ENCODE results near the gene STYXL1.

STYXL1 gene

GRCh38 chr7:75995052-75995471 lies 52.7 kb downstream of the STYXL1 start:
- Histone ChIP-seq H3K4me2 (ENCODE audit: insufficient read depth, low read length, poor library complexity, severe bottlenecking) (peak overlapping the region; percentile 100), H2BK15ac (ENCODE audit: low read length) (peak overlapping the region; percentile 12), H3K9me3 (replicated peaks in 1 of 2; ENCODE audit: control insufficient read depth in 2 of 2, insufficient read depth in 1 of 2, low read depth in 1 of 2, low read length in 2 of 2) (no peaks in the 10 kb centered on the region), H3K36me3 (replicated peaks in 1 of 2; ENCODE audit: control insufficient read depth in 2 of 2, insufficient read depth in 2 of 2, low read length in 2 of 2) (peaks cover 10 to 21% of the 10 kb centered on the region in 2 donors), H2AK5ac (ENCODE audit: low read depth, low read length) (peak overlapping the region; percentile 81), H4K8ac (ENCODE audit: low read depth, low read length) (no peak overlapping the region), H3K23ac (ENCODE audit: low read depth, low read length, poor library complexity) (no peak overlapping the region), H2BK12ac (ENCODE audit: low read length) (no peak overlapping the region), H2AFZ (ENCODE audit: low read length) (peak overlapping the region; percentile 96), H3K14ac (ENCODE audit: low read length) (no peak overlapping the region), H3K4me1 (ENCODE audit: control insufficient read depth in 2 of 2, insufficient read depth in 1 of 2, low read depth in 1 of 2, low read length in 2 of 2) (peaks cover 14 to 16% of the 10 kb centered on the region in 2 donors), H3K4me3 (ENCODE audit: low read length in 2 of 2) (peak overlapping the region; percentile 73 to 89), H3K18ac (ENCODE audit: low read length) (peak overlapping the region; percentile 48), H2BK120ac (ENCODE audit: low read depth, low read length) (no peak overlapping the region), H3K4ac (ENCODE audit: low read length) (no peak overlapping the region), H2BK5ac (ENCODE audit: low read length) (peak overlapping the region; percentile 4), H3K79me1 (ENCODE audit: low read depth, low read length) (no peaks in the 10 kb centered on the region), H4K91ac (ENCODE audit: low read depth, low read length, poor library complexity) (no peak overlapping the region), H3K27me3 (ENCODE audit: control insufficient read depth in 3 of 3, insufficient read depth in 3 of 3, low read depth in 1 of 3, low read length in 3 of 3) (no peaks in the 10 kb centered on the region), H3K27ac (replicated peaks; ENCODE audit: low read length) (peak overlapping the region; percentile 71), H3K9ac (ENCODE audit: low read depth, low read length, poor library complexity) (peak overlapping the region; percentile 55)
- WGBS, 2 donors (ENCODE audit: extremely low coverage in 2 of 2, insufficient read length in 2 of 2, insufficient replicate concordance in 1 of 2) = no CpG with 5 or more reads among the region's 11 CpGs
- DNase-seq (ENCODE audit: low spot score) = no peak

GRCh38 chr7:75994388-75995051 lies 53.3 kb downstream of the STYXL1 start, which contains the start of gene TMEM120A:
TSS of gene TMEM120A (minus strand) at chr7:75994595. CDS start at chr7:75994570, 25 bp downstream.
- no peak within 1 kb of the TSS for H2BK120ac ChIP-seq (ENCODE audit: low read depth, low read length)
- H3K23ac ChIP-seq (ENCODE audit: low read depth, low read length, poor library complexity) = peak within 1 kb of the TSS; percentile 96
- peak within 1 kb of the TSS; percentile 81 for H2AK5ac ChIP-seq (ENCODE audit: low read depth, low read length)
- H3K4me1 ChIP-seq (ENCODE audit: control insufficient read depth in 2 of 2, insufficient read depth in 1 of 2, low read depth in 1 of 2, low read length in 2 of 2) = peaks cover 14 to 16% of the 10 kb centered on the region in 2 donors
- H2BK12ac ChIP-seq (ENCODE audit: low read length) = peak within 1 kb of the TSS; percentile 58
- no CpG with 5 or more reads among the region's 51 CpGs for WGBS, 2 donors (ENCODE audit: extremely low coverage in 2 of 2, insufficient read length in 2 of 2, insufficient replicate concordance in 1 of 2)
- no peaks in the 10 kb centered on the region for H3K27me3 ChIP-seq (ENCODE audit: control insufficient read depth in 3 of 3, insufficient read depth in 3 of 3, low read depth in 1 of 3, low read length in 3 of 3)
- peak within 1 kb of the TSS; percentile 75 for H3K14ac ChIP-seq (ENCODE audit: low read length)
- DNase-seq (ENCODE audit: low spot score) = peak; percentile 92
- peak within 1 kb of the TSS; percentile 96 for H2AFZ ChIP-seq (ENCODE audit: low read length)
- no peaks in the 10 kb centered on the region for H3K9me3 ChIP-seq (replicated peaks in 1 of 2; ENCODE audit: control insufficient read depth in 2 of 2, insufficient read depth in 1 of 2, low read depth in 1 of 2, low read length in 2 of 2)
- peak within 1 kb of the TSS; percentile 100 for H3K4me2 ChIP-seq (ENCODE audit: insufficient read depth, low read length, poor library complexity, severe bottlenecking)
- H3K79me1 ChIP-seq (ENCODE audit: low read depth, low read length) = no peaks in the 10 kb centered on the region
- H3K27ac ChIP-seq (replicated peaks; ENCODE audit: low read length) = peak within 1 kb of the TSS; percentile 71
- H3K9ac ChIP-seq (ENCODE audit: low read depth, low read length, poor library complexity) = peak within 1 kb of the TSS; percentile 90
- no peak within 1 kb of the TSS for H4K8ac ChIP-seq (ENCODE audit: low read depth, low read length)
- no peak within 1 kb of the TSS for H3K4ac ChIP-seq (ENCODE audit: low read length)
- peaks cover 10 to 21% of the 10 kb centered on the region in 2 donors for H3K36me3 ChIP-seq (replicated peaks in 1 of 2; ENCODE audit: control insufficient read depth in 2 of 2, insufficient read depth in 2 of 2, low read length in 2 of 2)
- peak within 1 kb of the TSS; percentile 9 for H4K91ac ChIP-seq (ENCODE audit: low read depth, low read length, poor library complexity)
- peak within 1 kb of the TSS; percentile 89 to 94 for H3K4me3 ChIP-seq (ENCODE audit: low read length in 2 of 2)
- H3K18ac ChIP-seq (ENCODE audit: low read length) = peak within 1 kb of the TSS; percentile 94
- peak within 1 kb of the TSS; percentile 12 for H2BK15ac ChIP-seq (ENCODE audit: low read length)
- peak within 1 kb of the TSS; percentile 75 for H2BK5ac ChIP-seq (ENCODE audit: low read length)

- Histone ChIP-seq H3K79me1 (ENCODE audit: low read depth, low read length) (no peaks in the 10 kb centered on the region), H2BK12ac (ENCODE audit: low read length) (peak overlapping the region; percentile 58), H3K4me2 (ENCODE audit: insufficient read depth, low read length, poor library complexity, severe bottlenecking) (peak overlapping the region; percentile 100), H3K18ac (ENCODE audit: low read length) (peak overlapping the region; percentile 92), H3K4ac (ENCODE audit: low read length) (no peak overlapping the region), H3K4me3 (ENCODE audit: low read length in 2 of 2) (peak overlapping the region; percentile 89 to 94), H3K9me3 (replicated peaks in 1 of 2; ENCODE audit: control insufficient read depth in 2 of 2, insufficient read depth in 1 of 2, low read depth in 1 of 2, low read length in 2 of 2) (no peaks in the 10 kb centered on the region), H3K27me3 (ENCODE audit: control insufficient read depth in 3 of 3, insufficient read depth in 3 of 3, low read depth in 1 of 3, low read length in 3 of 3) (no peaks in the 10 kb centered on the region), H2BK5ac (ENCODE audit: low read length) (peak overlapping the region; percentile 75), H2BK120ac (ENCODE audit: low read depth, low read length) (no peak overlapping the region), H2BK15ac (ENCODE audit: low read length) (no peak overlapping the region), H4K8ac (ENCODE audit: low read depth, low read length) (no peak overlapping the region), H2AK5ac (ENCODE audit: low read depth, low read length) (peak overlapping the region; percentile 20), H4K91ac (ENCODE audit: low read depth, low read length, poor library complexity) (peak overlapping the region; percentile 9), H3K36me3 (replicated peaks in 1 of 2; ENCODE audit: control insufficient read depth in 2 of 2, insufficient read depth in 2 of 2, low read length in 2 of 2) (peaks cover 10 to 17% of the 10 kb centered on the region in 2 donors), H2AFZ (ENCODE audit: low read length) (peak overlapping the region; percentile 96), H3K9ac (ENCODE audit: low read depth, low read length, poor library complexity) (peak overlapping the region; percentile 72), H3K27ac (replicated peaks; ENCODE audit: low read length) (peak overlapping the region; percentile 61), H3K14ac (ENCODE audit: low read length) (peak overlapping the region; percentile 75), H3K4me1 (ENCODE audit: control insufficient read depth in 2 of 2, insufficient read depth in 1 of 2, low read depth in 1 of 2, low read length in 2 of 2) (peaks cover 14 to 20% of the 10 kb centered on the region in 2 donors), H3K23ac (ENCODE audit: low read depth, low read length, poor library complexity) (peak overlapping the region; percentile 96)
- DNase-seq (ENCODE audit: low spot score) = peak; percentile 65
- WGBS, 2 donors (ENCODE audit: extremely low coverage in 2 of 2, insufficient read length in 2 of 2, insufficient replicate concordance in 1 of 2) = no CpG with 5 or more reads among the region's 40 CpGs
Observed at GRCh38 chr7:75993689-75994387, 54.0 kb downstream of the STYXL1 start.
